DND-41 (cell line): ENCODE data around the gene PNKD.

Experiments used
- EZH2 ChIP-seq: IDR thresholded peaks from 3 replicates; pipeline ENCODE4 v1.6.1; 2012; ENCODE audit warnings: borderline replicate concordance, low read depth, mild to moderate bottlenecking, moderate library complexity, low read length, inconsistent platforms; ENCODE audit not compliant: severe bottlenecking
- TF ChIP-seq, protein P1 (sequence below): IDR thresholded peaks from 2 replicates; pipeline ENCODE4 v1.5.1; 2012; ENCODE audit warnings: borderline replicate concordance, low read length, moderate library complexity, mild to moderate bottlenecking; ENCODE audit not compliant: poor library complexity, severe bottlenecking; ENCODE audit errors: extremely low read depth

DNA sequence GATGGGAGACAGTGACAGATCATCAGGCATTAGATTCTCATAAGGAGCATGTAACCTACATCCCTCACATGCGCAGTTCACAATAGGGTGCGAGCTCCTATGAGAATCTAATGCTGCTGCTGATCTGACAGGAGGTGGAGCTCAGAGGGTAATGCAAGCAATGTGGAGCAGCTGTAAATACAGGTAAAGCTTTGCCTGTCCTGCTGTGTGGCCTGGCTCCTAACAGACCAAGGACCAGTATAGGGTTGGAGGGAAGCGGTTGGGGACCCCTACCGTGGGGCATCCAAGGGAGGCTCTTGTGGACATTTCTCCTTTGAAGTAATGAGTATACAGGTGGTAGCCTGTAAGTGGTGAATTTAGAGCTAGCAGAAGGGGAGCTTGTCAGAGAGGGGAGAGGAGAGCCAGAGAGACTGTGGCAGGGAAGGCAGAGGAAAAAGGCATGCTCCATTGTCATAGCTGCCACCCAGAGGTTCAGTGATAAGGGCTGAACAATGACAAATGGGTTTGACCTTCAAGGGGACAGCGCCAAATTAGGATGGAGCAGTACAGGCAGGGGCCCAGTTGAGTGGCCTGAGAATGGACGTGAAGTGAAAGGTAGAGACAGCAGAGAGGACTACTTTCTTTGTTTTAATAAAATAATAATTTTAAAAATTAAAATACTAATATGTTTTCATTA, 37.2 kb downstream of the PNKD start:
- TF ChIP-seq, protein P1, sequence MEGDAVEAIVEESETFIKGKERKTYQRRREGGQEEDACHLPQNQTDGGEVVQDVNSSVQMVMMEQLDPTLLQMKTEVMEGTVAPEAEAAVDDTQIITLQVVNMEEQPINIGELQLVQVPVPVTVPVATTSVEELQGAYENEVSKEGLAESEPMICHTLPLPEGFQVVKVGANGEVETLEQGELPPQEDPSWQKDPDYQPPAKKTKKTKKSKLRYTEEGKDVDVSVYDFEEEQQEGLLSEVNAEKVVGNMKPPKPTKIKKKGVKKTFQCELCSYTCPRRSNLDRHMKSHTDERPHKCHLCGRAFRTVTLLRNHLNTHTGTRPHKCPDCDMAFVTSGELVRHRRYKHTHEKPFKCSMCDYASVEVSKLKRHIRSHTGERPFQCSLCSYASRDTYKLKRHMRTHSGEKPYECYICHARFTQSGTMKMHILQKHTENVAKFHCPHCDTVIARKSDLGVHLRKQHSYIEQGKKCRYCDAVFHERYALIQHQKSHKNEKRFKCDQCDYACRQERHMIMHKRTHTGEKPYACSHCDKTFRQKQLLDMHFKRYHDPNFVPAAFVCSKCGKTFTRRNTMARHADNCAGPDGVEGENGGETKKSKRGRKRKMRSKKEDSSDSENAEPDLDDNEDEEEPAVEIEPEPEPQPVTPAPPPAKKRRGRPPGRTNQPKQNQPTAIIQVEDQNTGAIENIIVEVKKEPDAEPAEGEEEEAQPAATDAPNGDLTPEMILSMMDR: no peak
- TF ChIP-seq EZH2: no peak
